IPS-18c (cell line): ENCODE data around the gene KCNB1.

Source experiments
- H3K4me3 ChIP-seq: 2 replicates; pipeline ENCODE4 v1.7.0; 2013; ENCODE audit warnings: low read depth, mild to moderate bottlenecking, low read length, moderate library complexity; ENCODE audit not compliant: insufficient read depth
- H3K9me3 ChIP-seq: one replicate; pipeline ENCODE4 v1.6.1; 2013; ENCODE audit warnings: mild to moderate bottlenecking, low read length, moderate library complexity; ENCODE audit not compliant: control insufficient read depth, insufficient read depth

KCNB1 gene

DNA sequence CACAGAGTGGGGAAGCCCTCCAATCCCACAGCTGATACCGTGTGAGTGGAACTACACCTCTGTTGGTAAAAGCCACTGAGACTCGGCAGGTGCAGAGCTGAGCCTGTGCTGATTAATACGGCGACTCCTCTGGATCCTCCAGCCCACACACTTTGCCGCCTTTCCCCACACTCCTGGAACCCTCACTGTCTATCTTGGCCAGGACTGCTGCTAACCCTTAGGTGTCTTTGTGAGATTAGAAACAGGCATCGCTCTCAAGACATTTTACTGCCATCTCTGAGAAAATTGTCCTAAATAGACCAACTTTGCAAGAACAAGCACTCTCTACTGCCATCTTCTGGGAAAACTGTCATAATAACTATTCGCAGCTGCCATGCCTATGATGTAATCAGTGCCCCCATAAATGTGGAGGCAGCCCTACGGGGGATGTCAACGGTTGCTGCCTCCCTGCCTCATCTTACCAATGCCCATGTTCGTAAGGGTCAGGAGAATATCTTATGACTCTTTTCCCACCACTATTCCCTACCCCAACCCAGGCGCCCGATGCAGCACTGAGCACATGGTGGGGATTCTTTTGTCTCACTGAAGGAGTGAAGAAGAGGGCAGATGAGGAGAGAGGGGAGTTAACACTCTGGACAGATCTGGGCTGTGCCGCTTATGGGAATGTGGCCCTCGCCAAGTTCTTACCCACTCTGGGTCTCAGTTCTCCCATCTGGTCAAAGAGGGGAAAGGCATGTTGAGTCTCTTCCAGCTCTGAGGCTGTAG lies 26.1 kb upstream of the KCNB1 start:
- Histone ChIP-seq H3K4me3 (no peak overlapping the region), H3K9me3 (no peaks in the 10 kb centered on the region)

GRCh38 chr20:49507741-49508434 lies 25.4 kb upstream of the KCNB1 start:
- no peak overlapping the region for H3K4me3 ChIP-seq

DNA sequence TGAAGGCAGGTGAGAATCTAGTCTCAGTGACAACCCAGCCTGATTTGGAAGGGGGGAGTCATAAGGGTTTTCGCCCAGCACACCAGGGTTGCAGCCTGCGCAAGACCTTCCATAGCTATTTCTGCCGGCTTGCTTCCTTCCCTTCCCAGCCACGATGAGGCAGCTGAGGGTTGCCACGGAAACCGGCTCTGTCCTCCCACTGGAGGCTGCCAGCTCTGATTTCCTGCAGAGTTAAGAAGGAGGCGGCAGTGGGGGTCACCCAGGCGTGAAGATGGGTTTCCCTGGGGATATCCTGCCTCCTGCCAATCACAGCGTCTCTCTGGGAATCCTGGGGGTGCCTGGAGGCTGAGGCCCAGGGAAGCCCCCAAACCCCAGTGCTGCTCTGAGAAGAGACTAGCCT lies 23.1 kb upstream of the KCNB1 start:
- no peak overlapping the region for H3K4me3 ChIP-seq
- no peaks in the 10 kb centered on the region for H3K9me3 ChIP-seq

More at GRCh38 chr20:49507741-49508434, 25.4 kb upstream of the KCNB1 start:
- no peaks in the 10 kb centered on the region for H3K9me3 ChIP-seq

DNA sequence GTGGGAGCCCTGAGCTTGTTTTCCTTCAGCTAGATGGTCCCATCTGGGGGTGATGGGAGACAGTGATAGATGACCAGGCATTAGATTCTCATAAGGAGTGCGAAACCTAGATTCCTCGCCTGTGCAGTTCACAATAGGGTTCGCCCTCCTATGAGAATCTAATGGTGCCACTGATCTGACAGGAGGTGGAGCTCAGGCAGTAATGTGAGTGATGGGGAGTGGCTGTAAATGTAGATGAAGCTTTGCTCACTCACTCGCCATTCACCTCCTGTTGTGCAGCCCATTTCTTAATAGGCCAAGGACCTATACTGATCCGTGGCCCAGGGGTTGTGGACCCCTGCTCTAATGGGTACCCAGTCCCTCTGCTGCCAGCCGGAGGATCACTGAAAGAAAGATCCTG lies 20.7 kb upstream of the KCNB1 start:
- no peak overlapping the region for H3K4me3 ChIP-seq

DNA sequence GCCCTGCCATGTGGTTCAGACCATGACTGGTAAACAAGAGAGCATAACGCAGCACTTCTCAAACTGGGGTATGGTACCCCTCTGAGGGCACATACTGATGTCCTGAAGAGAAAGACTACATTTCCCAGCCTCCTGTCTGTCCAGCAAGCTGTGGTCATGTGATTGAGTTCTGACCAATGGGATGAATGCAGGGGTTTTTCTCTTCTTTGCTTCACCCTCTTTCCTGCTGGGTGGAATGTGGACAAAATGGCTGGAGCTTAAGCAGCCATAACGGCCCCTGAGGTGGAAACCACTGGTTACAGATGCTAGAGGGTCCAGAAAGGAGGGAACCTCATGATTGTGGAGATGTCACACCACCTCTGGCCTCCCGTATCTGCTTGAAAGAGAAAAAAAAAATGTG lies 19.4 kb upstream of the KCNB1 start:
- Histone ChIP-seq H3K4me3 (no peak overlapping the region), H3K9me3 (no peaks in the 10 kb centered on the region)

More for the DNA sequence above, 20.7 kb upstream of the KCNB1 start:
- H3K9me3 ChIP-seq = no peaks in the 10 kb centered on the region

- no peaks in the 10 kb centered on the region for H3K9me3 ChIP-seq
- no peak overlapping the region for H3K4me3 ChIP-seq
These were observed 14.9 kb upstream of the KCNB1 start for GRCh38 chr20:49497398-49497669.

- Histone ChIP-seq H3K9me3 (no peaks in the 10 kb centered on the region), H3K4me3 (no peak overlapping the region)
These were observed 14.3 kb upstream of the KCNB1 start for GRCh38 chr20:49496553-49497397.

GRCh38 chr20:49496043-49496442 lies 13.6 kb upstream of the KCNB1 start:
- Histone ChIP-seq H3K4me3 (no peak overlapping the region), H3K9me3 (no peaks in the 10 kb centered on the region)

- no peaks in the 10 kb centered on the region for H3K9me3 ChIP-seq
- H3K4me3 ChIP-seq = no peak overlapping the region
These were observed 8.2 kb upstream of the KCNB1 start for GRCh38 chr20:49490689-49491088.

GRCh38 chr20:49489688-49490087 lies 7.2 kb upstream of the KCNB1 start:
- no peak overlapping the region for H3K4me3 ChIP-seq

DNA sequence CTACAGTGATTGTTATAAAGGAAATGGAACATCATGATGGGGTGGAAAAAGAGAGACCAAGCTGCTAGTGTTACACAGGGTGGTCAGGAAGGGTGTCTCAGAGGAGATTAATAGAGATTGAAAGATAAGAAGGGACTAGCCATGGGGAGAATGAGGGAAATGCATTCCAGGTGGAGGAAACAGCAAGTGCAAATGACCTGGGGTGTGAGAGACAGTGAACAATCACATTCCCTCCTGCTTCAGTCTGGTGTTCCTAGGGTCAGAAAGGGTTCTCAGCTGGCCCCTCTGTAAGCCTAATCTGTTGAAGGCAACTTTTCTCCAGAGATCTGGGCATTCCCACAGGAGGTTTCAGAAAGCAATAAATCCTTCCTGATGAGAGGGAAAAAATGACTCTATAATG lies 3.6 kb upstream of the KCNB1 start:
- no peak overlapping the region for H3K4me3 ChIP-seq
- no peaks in the 10 kb centered on the region for H3K9me3 ChIP-seq

More at GRCh38 chr20:49489688-49490087, 7.2 kb upstream of the KCNB1 start:
- no peaks in the 10 kb centered on the region for H3K9me3 ChIP-seq

- Histone ChIP-seq H3K4me3 (no peak overlapping the region), H3K9me3 (no peaks in the 10 kb centered on the region)
These were observed 3.1 kb upstream of the KCNB1 start for GRCh38 chr20:49485563-49485962.

DNA sequence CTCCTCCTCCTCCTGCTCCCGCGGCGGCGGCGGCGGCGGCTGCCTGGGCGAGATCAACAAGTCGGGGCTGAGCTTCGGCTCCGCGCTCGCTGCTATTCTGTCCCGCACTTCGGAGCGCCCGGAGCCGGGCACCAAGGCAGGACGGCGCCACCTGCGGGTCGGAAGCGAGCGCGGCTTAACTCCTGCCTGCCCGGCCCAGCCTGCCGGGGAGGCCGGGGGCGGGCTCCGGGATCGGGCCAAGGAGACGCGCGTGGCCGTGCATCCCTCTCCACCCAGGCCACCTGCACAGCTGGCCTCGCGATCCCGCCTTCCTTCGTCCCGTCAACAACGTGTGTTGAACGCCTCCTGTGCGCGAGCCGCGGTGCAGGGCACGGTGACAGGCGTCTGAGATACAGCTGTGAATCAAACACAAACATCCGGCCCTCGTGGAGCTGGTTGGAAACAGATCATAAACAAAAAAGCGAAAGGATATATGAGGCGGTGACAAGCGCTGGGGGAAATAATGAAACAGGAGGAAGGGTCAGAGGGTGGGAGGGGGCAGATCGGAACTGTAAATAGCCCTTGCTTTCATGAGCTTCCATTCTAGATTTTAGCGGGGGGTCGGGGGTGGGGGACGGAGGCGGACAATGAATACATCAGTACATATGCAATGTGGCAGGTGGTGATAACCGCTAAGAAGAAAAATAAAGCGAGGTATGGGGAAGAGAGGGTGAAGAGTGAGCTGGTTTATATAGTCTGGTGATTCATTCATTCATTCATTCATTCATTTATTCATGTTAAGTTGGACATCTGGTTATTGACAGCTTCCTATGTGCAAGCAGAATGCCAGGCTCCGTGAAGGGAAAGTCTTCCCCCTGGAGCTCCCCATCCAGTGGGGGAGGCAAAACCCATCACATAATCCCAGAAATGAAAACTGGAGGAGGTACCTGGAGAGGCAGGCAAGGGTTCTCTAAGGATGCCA lies 2.0 kb upstream of the KCNB1 start:
- peak overlapping the region; percentile 71 for H3K4me3 ChIP-seq
- H3K9me3 ChIP-seq = no peaks in the 10 kb centered on the region

DNA sequence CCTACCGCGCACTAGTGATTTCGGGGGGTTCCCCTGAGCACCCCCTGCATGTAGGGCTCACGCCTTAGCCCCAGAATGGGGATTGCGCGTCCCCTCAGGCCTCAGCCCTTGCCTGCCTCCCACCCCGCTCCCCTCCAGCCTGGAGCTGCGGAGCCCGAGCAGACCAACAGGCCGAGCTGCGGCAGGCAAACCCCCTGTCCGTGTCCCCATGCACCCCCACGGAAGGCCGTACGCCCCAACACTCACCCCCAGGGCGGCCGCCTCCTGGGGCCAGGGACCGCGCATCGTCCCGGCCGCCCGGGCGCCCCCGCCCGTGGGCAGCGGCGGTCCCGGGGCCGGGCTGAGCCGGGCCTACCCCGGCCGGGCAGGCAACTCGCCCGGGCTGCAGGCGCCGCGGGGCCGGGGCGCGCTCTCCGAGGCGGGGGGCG lies 1.2 kb upstream of the KCNB1 start:
- peak overlapping the region; percentile 51 for H3K4me3 ChIP-seq
- H3K9me3 ChIP-seq = no peaks in the 10 kb centered on the region

DNA sequence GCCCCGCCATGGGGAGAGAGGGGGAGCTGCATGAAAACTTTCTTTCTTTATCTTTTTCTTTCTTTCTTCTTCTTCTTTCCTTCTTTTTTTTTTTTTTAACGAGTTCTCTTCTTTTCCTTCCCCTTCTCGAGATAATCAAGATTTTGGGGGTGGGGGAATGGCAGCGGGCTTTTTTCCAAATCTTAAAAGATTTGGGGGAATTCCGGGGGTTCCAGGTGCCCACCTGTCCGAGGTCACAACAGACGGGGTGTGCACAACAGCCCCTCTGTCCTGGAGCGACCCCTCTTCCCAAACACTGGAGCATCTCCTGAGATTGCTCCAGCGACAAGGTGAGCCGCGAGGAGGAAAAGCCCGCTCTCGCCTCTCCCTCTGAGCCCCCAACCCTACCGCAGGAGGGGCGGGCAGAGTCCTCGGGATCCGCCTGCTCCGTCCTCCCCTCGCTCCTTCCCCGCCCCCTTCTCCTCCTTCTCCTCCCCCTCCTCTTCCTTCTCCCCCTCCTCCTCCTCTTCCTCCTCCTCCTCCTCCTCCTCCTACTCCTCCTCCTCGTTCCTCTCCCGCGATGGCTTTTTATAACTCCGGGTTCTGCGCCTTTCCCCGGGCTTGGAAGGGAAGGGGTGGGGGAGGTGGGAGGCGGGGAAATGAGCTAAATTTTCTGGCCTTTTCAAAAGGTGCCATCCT lies 689 bp upstream of the KCNB1 start:
- peak overlapping the region; percentile 51 for H3K4me3 ChIP-seq
- no peaks in the 10 kb centered on the region for H3K9me3 ChIP-seq

GRCh38 chr20:49482173-49482572 lies 295 bp downstream of the KCNB1 start:
- Histone ChIP-seq H3K9me3 (no peaks in the 10 kb centered on the region), H3K4me3 (0 out of 2 replicates have a peak overlapping the region, but pooled peaks have one; percentile 3)
